ENCODE data around the gene TAPT1.

- TF ChIP-seq CTCF (IDR thresholded peaks at IDR 0.05; ENCODE audit: extremely low read depth in 1 of 2, insufficient read depth in 1 of 2, low read depth in 1 of 2, low read length in 2 of 2) = no peak
- no peak for TF ChIP-seq POLR2A (IDR thresholded peaks at IDR 0.05; ENCODE audit: low read depth, low read length)
- no peak for TF ChIP-seq POLR2AphosphoS5 (IDR thresholded peaks at IDR 0.05; ENCODE audit: insufficient read depth, low read depth, low read length)
- no peak for TF ChIP-seq MAX (IDR thresholded peaks at IDR 0.05; ENCODE audit: insufficient read depth, insufficient read length)
- TF ChIP-seq EZH2 (IDR thresholded peaks at IDR 0.05; ENCODE audit: borderline replicate concordance, low read depth, low read length, severe bottlenecking) = no peak
- TF ChIP-seq FOS (IDR thresholded peaks at IDR 0.05; ENCODE audit: borderline replicate concordance, insufficient read depth, low read length) = no peak
These were observed 8.9 kb upstream of the TAPT1 start for GRCh38 chr4:16235209-16235608.
